Activated CD8-positive, alpha-beta memory T cell treated with anti-CD3 and anti-CD28 coated beads, Interleukin-2, amount 50 U/mL, for 1 hour (primary cell): ENCODE data around the gene TXNRD2.
A peak's percentile ranks its signal among the peaks of the same experiment; 100 is the strongest.

ENCODE experiments used
- DNase-seq: peaks from one replicate; pipeline ENCODE4 v3.0.0-alpha.2; 2020; ENCODE audit errors: extremely low read depth

Gene TXNRD2

DNA sequence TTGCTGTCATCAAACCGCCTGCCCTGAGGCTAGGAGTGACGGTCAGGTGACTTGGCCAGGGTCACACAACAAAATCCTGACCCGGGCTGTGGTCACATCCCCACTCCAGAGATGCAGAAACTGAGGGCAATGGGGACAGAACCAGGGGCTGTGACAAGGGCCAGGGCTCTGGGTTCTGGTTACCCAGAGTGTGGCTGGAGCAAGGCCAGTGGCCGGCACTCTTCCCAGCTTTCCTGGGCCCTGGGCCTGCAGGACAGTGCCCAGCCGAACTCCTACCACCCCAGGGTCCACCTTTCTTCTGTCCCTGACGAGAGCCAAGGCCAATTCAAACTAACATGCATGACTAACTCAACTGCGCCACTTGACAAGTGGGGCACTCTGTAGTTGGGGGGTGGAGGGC, 39.1 kb upstream of the TXNRD2 start:
- DNase-seq = no peak

GRCh38 chr22:19979712-19980493, 38.3 kb upstream of the TXNRD2 start:
- DNase-seq = no peak

DNA sequence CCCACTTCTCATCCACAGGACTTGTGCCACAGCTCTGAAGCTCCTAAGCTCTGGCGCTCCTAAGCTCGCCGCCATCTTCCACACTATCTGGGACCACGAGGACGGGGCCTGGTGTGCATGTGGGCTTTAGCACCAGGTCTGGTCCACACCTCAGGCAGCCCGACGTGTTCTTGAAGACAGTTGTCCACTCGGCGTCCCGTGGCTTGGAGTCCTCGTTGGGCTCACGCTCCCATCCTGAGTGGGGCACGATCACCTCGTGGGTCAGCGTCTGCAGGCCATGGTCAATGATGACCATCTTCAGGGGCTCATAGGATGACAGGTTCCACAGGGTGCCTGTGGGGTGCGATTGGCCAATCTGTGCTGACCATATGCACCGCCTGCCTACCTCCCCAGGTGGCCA, 37.1 kb upstream of the TXNRD2 start:
- no peak for DNase-seq

- DNase-seq = no peak
These were observed 36.0 kb upstream of the TXNRD2 start for GRCh38 chr22:19977296-19978243.

GRCh38 chr22:19976671-19977070, 35.1 kb upstream of the TXNRD2 start:
- no peak for DNase-seq

DNA sequence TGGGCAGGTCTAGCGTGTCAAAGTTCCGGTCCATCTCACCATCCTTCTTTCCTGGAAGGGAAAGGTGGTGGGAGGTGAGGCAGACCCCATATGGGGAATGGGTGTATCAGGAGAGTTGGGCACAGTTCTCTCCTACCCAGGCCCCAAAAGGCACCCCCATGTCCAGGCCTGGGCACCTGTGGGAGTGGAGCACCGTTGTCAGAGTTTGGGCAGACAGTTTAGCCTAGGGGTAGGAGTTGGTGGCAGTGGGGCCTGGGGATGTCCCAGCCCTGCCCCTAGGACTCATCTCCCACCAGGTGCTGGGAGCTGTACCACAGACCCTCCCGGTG, 34.1 kb upstream of the TXNRD2 start:
- no peak for DNase-seq

DNA sequence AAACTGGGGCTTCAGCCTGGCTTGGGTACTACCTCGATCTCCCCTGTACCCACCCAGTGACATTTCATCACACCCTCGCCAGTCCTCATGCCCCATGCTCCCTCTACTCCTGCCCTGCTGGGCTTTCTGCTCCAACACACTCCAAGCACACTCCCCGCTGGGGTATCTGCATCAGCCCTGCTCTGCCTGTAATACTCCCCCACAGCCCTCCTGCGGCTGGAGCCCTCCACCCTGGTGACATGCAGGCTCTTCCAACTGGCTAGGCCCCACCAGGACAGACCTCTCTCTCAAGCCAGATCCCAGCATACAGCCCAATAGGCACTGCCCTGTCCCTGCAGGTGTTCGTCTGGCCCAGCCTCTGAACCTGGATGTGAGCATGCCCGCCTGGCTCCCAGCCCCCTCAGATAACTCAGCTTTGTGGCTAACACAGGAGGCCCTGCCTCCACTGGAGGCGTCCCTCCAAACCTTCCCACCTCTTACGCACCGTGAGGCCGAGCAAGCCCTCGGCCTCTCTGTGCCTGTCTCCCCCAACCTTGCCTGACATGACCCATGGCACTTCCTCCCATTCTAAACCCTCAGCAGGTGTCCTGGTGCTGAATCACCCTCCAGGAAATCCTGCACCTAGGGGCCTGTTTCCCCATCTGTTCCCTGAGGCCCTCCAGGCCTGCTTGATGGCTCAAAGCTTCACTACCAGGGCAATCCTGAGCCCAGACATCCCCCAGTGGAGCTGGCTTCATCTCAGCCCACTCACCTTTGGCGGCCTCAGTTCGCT, 33.5 kb upstream of the TXNRD2 start:
- DNase-seq = no peak

DNA sequence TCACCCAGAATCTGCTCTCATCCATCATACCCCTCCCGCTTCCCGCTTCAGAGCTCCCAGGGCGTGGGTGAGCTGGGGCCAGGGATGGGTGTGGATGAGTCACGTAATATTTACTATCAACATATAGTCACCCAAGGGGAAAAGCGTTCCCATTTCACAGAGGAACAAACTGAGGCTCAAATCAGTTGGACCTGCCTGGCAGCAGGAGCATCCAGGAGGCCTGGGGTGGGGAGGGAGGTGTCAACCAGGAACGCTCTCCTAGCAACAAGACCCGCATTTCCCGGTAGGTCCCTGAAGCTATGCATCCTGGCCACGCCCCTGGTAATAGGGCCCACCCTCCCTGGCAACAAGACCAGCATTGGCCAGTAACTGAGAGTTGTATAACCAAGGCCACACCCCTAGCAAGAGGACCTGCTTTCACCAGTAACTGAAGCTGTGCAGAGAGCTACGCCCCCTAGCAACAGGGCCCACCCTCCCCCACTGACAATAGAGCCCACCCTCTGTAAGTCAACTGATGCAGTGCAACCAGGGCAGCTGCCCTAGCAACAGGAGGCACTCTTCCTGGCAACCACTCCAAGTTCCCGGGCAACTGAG, 32.7 kb upstream of the TXNRD2 start:
- no peak for DNase-seq

DNA sequence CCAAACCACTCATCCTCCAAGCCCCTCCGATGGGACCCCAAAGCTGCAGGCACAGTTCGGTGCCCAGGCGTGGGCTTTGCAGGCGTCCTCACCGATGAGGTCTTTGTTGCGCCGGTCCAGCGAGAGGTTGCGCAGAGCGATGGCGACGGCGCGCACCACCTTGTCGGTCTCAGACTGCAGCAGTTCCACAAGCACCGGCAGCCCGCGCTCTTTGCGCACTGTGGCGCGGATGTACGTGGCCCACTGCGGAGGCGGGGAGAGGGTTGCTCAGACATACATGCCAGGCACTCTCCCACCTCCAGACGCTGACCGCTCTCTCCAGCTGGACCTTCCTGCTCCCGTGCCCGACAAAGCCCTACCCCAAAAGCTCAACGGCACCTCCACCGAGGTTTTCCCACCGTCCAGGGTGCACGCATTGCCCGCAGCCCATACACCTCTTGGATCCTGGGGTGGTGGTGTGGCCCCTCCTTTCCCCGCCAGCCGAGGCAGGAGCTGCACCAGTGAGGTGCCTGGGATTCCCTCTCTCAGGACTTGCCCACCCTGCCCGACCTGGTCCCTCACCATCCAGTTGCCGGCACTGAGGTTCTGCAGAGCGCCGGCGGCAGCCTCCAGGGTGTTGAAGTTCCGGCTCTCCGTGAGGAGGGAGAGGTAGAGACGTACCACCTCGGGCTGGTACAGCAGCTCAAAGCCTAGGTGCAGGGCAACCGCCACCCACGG, 32.1 kb upstream of the TXNRD2 start:
- DNase-seq = no peak

GRCh38 chr22:19972652-19973550, 31.3 kb upstream of the TXNRD2 start:
- no peak for DNase-seq

GRCh38 chr22:19972251-19972650, 30.6 kb upstream of the TXNRD2 start:
- no peak for DNase-seq

DNA sequence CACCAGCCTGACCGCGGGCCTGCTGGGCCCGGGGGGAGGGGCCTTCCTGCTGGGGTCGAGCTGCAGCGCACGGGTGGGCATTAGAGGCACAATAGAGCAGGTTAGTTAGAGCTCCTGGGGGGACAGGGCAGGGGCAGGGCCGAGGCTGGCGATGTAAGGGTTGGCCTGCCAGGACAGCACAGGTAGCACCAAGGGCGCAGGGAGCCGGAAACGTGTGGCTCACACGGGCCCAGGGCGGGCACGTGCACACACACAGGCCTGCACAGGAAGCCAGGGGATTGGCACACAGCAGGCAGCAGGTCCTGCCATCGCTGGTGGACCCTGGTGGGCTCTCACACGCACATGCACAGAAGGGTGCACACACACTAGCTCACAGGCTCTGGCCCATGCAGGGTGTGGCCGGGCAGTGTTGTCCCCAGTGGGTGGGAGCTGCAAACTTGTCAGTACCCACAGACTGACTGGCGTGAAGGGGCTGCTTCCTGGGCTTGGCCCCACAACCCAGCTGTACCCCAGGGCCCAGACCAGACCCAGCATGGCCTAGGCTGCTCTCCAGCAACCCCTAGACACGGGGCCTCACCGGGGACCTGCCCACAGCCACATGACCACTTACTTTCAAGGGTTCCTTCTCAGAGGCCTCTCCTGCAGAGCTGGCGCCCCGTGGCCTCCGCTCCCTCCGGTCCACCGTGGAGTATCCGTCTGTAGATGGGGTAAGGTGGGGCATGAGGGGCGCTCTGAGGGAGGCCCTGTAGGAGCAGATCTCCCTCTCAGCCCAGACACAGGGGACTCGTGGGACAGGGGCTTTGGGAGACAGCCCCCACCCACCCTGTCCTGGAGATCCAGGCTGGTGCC, 29.9 kb upstream of the TXNRD2 start:
- DNase-seq = no peak

DNA sequence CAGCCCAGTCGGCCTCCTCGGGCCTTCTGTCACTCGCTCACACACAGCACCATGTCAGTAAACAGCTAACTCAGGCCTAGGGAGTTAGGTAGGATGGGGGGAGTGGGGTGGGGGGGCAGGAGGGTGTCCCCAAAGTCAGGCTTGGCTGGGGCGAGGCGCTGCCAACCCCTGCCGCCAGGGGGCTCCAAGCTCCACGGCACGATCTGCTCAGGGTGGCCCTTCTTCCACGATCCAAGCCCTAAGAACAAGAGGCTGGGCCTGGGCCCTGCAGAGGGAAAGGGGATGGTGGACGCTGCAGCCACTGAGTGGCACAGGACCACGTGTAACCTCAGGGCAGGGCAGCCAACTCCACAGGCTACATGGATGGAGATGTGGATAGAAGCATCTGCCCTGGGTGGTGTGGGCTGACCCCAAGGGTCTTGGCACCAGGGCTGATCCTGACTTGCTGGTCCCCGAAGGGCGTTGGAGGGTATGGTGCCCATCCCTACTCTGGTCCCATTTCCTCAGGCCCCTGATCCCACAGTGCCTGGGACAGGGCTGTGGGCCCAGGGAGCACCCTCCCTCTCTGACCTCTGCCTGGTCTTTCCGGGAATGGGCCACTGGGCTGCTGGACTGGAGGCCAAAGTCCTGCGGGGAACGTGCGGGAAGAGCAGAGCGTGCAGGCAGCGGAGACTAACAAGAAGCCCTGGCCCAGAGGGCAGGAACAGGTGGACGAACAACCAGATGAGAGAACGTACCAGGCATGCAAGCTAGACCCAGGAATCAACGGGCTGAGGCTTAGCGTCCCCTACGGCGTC, 29.1 kb upstream of the TXNRD2 start:
- DNase-seq = peak; percentile 44

DNA sequence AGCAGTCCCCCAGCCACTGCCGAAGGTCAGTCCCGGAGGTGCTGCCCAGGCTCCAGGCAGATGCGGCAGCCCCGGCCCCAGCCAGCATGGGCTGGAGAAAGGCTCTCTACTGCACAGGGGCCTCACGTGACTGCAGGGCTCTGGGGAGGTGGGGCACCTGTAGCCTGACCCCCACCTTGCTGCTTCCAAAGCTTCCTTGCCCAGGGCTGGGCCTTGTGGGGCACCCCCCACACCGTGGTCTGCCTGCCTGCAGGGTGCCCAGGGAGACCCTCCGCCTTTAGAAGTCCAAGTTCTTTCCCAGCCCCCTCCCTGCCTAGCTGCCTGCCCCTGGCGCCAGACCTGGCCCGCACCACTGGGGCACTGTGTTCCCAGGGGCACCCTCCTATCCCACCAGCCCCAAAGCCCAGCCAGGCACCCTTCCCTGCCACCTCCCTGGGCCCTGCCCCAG, 28.4 kb upstream of the TXNRD2 start:
- no peak for DNase-seq

GRCh38 chr22:19969141-19969928, 27.7 kb upstream of the TXNRD2 start:
- no peak for DNase-seq

DNA sequence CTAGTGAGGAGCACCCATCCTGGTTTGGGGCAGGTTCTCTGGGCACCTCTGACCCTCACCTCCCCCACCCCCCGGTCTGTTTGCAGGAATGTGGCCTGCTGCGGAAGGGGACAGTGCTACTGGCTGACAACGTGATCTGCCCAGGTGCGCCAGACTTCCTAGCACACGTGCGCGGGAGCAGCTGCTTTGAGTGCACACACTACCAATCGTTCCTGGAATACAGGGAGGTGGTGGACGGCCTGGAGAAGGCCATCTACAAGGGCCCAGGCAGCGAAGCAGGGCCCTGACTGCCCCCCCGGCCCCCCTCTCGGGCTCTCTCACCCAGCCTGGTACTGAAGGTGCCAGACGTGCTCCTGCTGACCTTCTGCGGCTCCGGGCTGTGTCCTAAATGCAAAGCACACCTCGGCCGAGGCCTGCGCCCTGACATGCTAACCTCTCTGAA, 26.9 kb upstream of the TXNRD2 start:
- no peak for DNase-seq

GRCh38 chr22:19967850-19968449, 26.3 kb upstream of the TXNRD2 start:
- no peak for DNase-seq
